ENCODE measurements around the gene CYP27A1. TPM values are rescaled to one million over a fixed set of nuclear protein-coding genes. Genes with fewer than 3 reads are reported as not detected.

CYP27A1 gene
- total and polyA plus RNA-seq, 2 of the 8 experiments (the other 6 are each of a cell fraction or from before 2014, with no cell fraction given): 5.4 to 14.7 TPM

DNA sequence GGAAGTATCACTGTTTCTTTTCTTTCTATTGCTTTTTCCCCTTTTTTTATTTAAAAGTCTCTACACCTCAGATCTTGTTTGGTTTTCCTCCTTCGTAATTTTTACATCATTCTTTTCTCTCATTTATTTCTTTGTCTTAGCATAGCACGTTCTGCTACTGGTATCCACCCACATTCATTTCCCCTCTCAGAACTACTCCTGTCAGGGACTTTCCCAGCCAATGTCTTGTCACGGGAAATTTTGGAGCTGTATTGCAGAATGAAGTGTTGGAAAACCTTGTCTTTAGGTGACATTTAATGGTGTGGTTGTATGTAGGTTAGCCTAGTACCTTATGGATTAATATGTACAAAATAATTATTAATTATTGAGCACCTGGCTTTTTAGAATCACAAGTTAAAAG, 37.3 kb upstream of the CYP27A1 start (continued):
- TF ChIP-seq, protein P1, sequence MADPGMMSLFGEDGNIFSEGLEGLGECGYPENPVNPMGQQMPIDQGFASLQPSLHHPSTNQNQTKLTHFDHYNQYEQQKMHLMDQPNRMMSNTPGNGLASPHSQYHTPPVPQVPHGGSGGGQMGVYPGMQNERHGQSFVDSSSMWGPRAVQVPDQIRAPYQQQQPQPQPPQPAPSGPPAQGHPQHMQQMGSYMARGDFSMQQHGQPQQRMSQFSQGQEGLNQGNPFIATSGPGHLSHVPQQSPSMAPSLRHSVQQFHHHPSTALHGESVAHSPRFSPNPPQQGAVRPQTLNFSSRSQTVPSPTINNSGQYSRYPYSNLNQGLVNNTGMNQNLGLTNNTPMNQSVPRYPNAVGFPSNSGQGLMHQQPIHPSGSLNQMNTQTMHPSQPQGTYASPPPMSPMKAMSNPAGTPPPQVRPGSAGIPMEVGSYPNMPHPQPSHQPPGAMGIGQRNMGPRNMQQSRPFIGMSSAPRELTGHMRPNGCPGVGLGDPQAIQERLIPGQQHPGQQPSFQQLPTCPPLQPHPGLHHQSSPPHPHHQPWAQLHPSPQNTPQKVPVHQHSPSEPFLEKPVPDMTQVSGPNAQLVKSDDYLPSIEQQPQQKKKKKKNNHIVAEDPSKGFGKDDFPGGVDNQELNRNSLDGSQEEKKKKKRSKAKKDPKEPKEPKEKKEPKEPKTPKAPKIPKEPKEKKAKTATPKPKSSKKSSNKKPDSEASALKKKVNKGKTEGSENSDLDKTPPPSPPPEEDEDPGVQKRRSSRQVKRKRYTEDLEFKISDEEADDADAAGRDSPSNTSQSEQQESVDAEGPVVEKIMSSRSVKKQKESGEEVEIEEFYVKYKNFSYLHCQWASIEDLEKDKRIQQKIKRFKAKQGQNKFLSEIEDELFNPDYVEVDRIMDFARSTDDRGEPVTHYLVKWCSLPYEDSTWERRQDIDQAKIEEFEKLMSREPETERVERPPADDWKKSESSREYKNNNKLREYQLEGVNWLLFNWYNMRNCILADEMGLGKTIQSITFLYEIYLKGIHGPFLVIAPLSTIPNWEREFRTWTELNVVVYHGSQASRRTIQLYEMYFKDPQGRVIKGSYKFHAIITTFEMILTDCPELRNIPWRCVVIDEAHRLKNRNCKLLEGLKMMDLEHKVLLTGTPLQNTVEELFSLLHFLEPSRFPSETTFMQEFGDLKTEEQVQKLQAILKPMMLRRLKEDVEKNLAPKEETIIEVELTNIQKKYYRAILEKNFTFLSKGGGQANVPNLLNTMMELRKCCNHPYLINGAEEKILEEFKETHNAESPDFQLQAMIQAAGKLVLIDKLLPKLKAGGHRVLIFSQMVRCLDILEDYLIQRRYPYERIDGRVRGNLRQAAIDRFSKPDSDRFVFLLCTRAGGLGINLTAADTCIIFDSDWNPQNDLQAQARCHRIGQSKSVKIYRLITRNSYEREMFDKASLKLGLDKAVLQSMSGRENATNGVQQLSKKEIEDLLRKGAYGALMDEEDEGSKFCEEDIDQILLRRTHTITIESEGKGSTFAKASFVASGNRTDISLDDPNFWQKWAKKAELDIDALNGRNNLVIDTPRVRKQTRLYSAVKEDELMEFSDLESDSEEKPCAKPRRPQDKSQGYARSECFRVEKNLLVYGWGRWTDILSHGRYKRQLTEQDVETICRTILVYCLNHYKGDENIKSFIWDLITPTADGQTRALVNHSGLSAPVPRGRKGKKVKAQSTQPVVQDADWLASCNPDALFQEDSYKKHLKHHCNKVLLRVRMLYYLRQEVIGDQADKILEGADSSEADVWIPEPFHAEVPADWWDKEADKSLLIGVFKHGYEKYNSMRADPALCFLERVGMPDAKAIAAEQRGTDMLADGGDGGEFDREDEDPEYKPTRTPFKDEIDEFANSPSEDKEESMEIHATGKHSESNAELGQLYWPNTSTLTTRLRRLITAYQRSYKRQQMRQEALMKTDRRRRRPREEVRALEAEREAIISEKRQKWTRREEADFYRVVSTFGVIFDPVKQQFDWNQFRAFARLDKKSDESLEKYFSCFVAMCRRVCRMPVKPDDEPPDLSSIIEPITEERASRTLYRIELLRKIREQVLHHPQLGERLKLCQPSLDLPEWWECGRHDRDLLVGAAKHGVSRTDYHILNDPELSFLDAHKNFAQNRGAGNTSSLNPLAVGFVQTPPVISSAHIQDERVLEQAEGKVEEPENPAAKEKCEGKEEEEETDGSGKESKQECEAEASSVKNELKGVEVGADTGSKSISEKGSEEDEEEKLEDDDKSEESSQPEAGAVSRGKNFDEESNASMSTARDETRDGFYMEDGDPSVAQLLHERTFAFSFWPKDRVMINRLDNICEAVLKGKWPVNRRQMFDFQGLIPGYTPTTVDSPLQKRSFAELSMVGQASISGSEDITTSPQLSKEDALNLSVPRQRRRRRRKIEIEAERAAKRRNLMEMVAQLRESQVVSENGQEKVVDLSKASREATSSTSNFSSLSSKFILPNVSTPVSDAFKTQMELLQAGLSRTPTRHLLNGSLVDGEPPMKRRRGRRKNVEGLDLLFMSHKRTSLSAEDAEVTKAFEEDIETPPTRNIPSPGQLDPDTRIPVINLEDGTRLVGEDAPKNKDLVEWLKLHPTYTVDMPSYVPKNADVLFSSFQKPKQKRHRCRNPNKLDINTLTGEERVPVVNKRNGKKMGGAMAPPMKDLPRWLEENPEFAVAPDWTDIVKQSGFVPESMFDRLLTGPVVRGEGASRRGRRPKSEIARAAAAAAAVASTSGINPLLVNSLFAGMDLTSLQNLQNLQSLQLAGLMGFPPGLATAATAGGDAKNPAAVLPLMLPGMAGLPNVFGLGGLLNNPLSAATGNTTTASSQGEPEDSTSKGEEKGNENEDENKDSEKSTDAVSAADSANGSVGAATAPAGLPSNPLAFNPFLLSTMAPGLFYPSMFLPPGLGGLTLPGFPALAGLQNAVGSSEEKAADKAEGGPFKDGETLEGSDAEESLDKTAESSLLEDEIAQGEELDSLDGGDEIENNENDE (IDR thresholded peaks at IDR 0.05; ENCODE audit: insufficient replicate concordance, low read length): no peak
- TF ChIP-seq SAP30 (IDR thresholded peaks at IDR 0.05; ENCODE audit: insufficient read depth, insufficient replicate concordance, low read length) (no peak), CTBP2 (IDR thresholded peaks at IDR 0.05; ENCODE audit: borderline replicate concordance, insufficient read depth, insufficient read length, low read length) (no peak), CHD1 (IDR thresholded peaks at IDR 0.05; ENCODE audit: low read depth, low read length) (no peak), EP300 (IDR thresholded peaks at IDR 0.05; ENCODE audit: borderline replicate concordance in 1 of 2, low read depth in 2 of 2, low read length in 2 of 2) (no peak), SP4 (IDR thresholded peaks at IDR 0.05; ENCODE audit: low read length) (no peak), CHD2 (IDR thresholded peaks at IDR 0.05; ENCODE audit: low read length) (no peak), HDAC6 (IDR thresholded peaks at IDR 0.05; ENCODE audit: low read depth, low read length) (no peak), RXRA (IDR thresholded peaks at IDR 0.05; ENCODE audit: insufficient read depth, low read depth, low read length) (no peak)
- TF ChIP-seq, protein P2, sequence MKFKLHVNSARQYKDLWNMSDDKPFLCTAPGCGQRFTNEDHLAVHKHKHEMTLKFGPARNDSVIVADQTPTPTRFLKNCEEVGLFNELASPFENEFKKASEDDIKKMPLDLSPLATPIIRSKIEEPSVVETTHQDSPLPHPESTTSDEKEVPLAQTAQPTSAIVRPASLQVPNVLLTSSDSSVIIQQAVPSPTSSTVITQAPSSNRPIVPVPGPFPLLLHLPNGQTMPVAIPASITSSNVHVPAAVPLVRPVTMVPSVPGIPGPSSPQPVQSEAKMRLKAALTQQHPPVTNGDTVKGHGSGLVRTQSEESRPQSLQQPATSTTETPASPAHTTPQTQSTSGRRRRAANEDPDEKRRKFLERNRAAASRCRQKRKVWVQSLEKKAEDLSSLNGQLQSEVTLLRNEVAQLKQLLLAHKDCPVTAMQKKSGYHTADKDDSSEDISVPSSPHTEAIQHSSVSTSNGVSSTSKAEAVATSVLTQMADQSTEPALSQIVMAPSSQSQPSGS (IDR thresholded peaks at IDR 0.05; ENCODE audit: low read length): no peak
